Spleen (tissue), 7 donors: ENCODE measurements around the gene RALY.

Experiments
- POLR2A ChIP-seq, 3 donors: fragments of 450-650 bp; IDR thresholded peaks; one replicate each; pipeline ENCODE4 v1.5.1; 2017; ENCODE audit warnings: antibody characterized with exemption in 3 of 3, mild to moderate bottlenecking in 1 of 3
- POLR2AphosphoS5 ChIP-seq, 3 donors: sonication (generic); formaldehyde crosslinking; IDR thresholded peaks; one replicate each; pipeline ENCODE4 v1.5.1; 2017; ENCODE audit warnings: antibody characterized with exemption in 3 of 3
- TF ChIP-seq, protein P1 (sequence below), 11 experiments: fragments of 200-600 bp in 7 of 11; fragments of 450-650 bp in 4 of 11; sonication (generic) in 4 of 11; IDR thresholded peaks in 8 of 11; conservative IDR thresholded peaks in 3 of 11; 1 replicate in 7 of 11; 2 replicates in 4 of 11; pipeline versions ENCODE4 v1.4.0 to v1.8.0; 2016 to 2021; ENCODE audit warnings: antibody characterized with exemption in 11 of 11, inconsistent platforms in 4 of 11, mild to moderate bottlenecking in 1 of 11
- donor health status: DM: no; HTN: no; CAD: no; lungs with moderate emphysema.
- donor health status: DM: no; HTN: no; CAD: no.
- donor health status: DM: no; HTN: no; CAD: no.

DNA sequence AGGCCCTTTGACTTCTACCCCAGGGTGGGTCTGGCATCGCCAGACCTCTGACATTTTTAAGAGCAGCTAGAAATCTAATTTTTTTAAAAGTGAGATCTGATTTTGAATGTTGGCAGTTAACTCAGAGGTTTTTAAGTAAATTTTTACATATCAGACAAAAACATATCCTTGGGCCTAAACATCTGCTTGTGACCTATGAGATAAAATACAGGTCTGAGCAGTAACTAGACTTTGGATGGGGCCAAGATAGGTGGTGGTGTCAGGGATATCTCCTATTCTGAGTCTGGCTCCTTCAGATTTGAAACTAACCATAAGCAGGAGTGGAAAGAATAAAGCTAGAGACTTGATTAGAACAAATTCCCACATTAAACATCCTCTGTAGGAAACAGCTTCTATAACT lies 17.6 kb downstream of the RALY start:
- TF ChIP-seq, protein P1, sequence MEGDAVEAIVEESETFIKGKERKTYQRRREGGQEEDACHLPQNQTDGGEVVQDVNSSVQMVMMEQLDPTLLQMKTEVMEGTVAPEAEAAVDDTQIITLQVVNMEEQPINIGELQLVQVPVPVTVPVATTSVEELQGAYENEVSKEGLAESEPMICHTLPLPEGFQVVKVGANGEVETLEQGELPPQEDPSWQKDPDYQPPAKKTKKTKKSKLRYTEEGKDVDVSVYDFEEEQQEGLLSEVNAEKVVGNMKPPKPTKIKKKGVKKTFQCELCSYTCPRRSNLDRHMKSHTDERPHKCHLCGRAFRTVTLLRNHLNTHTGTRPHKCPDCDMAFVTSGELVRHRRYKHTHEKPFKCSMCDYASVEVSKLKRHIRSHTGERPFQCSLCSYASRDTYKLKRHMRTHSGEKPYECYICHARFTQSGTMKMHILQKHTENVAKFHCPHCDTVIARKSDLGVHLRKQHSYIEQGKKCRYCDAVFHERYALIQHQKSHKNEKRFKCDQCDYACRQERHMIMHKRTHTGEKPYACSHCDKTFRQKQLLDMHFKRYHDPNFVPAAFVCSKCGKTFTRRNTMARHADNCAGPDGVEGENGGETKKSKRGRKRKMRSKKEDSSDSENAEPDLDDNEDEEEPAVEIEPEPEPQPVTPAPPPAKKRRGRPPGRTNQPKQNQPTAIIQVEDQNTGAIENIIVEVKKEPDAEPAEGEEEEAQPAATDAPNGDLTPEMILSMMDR (IDR thresholded peaks at IDR 0.05 in 8 of 11, conservative IDR thresholded peaks at IDR 0.05 in 3 of 11): no peak
- TF ChIP-seq POLR2AphosphoS5 (IDR thresholded peaks at IDR 0.05) (no peak), POLR2A (IDR thresholded peaks at IDR 0.05) (no peak)
